Stimulated activated CD4-positive, alpha-beta T cell treated with anti-CD3 and anti-CD28 coated beads, Interleukin-2, amount 100 ng/mL, for 48 hours (primary cell): ENCODE data around the gene PODN.

ENCODE experiments used
- DNase-seq, 2 donors: peaks; one replicate each; pipeline ENCODE4 v3.0.0-alpha.2; 2020

PODN gene

GRCh38 chr1:53091841-53092645 is 30.0 kb downstream of the PODN start:
- no peak for DNase-seq

DNA sequence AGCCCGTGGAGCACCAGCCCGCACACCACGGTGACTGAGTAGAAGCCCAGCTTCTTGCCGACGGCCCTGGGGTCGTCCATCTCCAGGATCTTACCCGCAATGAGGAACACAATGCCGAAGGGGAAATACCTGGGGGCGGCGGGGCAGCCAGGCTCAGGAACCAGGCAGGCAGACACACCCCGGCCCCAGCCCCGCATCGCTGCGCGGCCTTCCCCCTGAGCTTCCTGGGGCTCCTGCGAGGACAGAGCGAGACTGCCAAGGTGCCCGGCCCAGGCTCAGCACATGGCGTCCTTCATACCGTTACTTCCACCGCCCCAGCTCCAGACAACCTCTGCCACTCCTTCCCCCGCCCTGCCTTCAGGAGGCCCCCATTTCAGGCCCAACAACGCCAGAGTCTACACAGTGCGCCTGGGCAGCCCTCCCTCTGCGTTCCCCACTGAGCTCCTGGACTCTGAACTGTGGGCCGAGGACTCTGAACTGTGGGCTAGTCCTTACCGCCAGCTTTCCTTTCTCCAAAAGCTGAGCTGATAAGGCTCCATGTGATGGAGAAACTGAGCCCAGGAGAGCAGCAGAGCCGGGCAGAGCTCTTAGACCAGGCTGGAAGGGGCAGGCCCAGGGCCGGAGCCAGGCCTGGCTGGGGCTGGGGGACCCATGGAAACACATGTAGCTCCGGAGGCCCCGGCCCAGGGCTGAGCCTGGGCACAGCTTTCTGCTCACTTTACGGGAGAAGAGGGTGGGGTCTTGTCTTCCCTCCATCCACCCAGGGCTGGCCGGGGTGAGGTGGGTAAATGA is 30.8 kb downstream of the PODN start:
- DNase-seq: no peak

DNA sequence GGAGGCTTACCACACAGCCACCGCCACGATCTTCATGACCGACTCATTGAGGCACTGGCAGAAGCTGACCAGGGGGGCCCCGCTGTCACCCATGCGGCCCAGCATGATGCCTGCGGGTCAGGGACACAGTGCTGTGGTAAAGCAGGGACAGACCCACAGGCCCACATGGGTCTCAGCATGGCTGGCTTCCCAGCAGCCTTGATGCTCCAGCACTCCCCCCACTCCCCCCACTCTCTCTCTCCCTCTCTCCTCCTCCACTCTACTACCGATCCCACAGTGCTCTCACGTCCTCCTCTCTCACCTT is 31.4 kb downstream of the PODN start:
- DNase-seq: no peak

DNA sequence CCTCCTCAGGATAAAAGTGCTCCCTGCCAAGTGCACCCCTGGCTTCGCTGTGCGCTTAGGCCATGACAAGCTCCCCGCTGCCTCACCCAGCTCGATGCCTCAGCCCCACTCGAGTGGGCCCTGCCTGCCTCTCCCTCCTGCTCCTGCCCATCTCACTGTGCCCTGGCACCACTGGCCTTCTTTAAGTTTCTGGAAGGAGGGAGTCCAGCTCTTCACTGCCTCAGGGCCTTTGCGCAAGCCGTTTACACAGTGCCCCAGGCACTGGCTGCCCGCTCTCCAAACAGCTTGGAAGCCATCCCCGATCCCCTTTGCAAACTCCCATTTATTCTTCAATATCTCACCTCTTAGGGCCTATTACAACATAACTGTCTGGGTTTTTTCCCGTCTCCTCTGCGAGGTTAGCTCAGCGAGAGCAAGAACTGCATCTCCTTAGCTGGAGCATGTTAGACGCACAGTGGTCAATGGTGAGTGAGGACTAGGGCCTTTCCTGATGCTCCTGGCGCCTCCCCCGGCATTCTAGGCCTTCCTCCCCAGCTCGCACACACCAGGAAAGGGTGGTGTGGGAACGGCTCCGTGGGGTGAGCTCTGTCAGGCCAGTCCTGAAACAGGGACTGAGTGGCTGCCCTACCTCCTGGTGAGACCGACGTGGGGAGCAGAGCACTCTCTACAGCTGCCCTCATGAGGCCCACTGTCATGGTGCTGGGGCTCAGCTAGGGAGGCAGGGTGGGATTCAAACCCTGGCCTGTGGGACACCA is 31.9 kb downstream of the PODN start:
- DNase-seq: no peak

GRCh38 chr1:53094533-53094919 is 32.5 kb downstream of the PODN start:
- no peak for DNase-seq

DNA sequence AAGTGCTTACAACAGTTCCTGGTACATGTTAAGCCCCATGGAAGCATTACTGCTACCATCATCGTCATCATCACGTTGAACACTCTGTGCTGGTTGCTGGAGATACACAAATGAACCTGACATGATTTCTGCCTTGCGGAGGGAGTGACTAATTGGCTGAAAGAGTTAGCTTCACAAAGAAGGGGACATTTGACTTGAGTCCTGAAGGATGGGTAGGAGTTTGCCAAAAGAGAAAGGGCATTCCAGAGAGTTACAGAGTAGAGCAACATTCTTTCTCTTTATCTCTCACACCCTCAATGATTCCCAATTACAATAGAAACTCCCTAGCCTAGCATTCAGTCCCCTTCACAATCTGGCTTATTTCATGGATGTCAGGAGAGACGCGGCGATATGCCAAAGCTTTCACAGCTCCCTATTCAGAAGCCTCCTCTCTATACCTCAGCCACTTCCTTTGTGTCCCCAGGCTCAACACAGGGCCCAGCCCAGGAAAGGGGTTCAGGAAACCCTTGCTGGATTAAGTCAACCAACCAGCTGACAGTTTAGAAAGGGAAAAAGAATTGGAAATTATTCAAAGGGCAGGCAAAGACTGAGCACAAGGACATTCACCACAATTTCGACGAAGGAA is 42.4 kb downstream of the PODN start:
- DNase-seq: no peak

- DNase-seq: no peak
These were observed 45.1 kb downstream of the PODN start for GRCh38 chr1:53107090-53107489.

DNA sequence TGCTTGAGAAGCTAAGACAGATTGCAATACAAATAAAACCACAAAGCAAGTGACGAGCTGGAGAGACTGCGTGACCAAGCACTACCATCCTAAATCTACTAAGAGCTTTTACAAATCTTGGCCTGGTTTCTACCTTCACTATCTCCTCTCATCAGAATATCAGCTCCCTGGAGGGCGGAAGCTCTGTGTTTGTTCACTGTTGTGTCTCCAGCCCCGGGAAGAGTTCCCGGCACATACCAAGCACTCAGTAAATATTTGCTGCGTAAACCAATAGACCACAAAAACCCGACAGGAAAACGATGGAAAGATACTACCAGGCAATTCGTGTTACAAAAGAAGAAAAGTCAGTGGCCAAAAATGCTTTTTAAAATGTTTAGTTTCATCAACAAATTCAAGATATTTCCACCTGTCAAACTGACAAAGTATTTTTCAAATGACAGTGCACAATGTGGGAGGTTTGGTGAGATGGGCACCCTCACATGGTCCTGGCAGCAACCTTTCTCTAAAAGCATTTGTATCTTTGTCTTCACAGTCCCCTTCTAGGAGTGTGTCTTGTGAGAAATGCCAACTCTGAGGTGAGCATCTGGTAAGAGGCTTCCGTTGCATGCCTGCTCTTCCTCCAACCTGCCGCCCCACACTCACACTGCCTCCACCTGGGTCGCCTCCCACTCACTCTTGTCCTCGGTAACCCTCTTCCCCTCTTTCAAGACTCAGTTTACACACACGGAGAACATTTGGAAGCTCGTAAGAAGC is 45.7 kb downstream of the PODN start:
- DNase-seq: no peak

DNA sequence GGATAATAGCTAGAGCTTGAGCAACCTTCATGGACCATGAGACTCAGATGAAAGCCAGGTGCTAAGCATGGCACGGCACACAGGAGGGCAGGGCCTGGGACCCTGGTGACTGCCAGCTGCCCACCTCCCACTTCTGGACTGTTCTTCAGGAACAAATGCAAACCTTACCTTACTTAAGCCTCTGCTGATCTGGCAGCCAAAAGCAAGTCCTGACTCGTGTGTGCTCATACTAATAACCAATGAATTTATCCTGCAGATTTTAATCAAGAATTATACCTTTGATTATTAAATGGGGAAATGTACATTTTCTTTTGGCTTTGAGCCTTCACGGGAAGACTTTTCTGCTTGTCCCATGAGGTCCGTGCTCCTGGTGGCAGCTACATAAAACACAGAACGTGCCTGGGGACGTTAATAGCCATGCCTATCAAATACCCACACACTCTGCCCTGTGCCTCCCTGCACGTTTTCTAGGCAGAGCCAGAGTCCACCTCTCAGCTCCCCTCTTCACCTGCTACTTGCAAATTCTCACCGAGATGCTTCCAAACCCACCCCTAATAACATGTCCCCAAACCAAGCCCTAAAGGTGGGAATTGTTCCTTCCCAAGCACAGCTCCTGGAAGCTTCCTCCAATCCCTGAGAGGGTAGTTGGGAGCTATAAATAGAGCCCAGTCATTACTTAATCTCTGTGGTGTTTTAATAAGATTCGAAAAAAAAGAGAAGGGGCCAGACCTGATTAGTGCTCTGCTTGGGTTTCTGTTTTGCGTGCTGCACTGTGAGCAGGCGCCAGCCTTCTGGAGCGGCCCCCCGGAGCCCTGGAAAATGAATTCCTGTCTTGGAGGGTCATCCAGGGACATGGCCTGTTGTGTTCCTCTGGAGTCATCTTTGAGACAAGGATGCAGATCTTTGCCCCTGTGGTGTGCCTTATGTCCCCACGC is 46.9 kb downstream of the PODN start:
- DNase-seq: no peak

GRCh38 chr1:53110370-53111072 is 48.5 kb downstream of the PODN start:
- DNase-seq: peak in 1 of 2 donors; percentile 34

DNA sequence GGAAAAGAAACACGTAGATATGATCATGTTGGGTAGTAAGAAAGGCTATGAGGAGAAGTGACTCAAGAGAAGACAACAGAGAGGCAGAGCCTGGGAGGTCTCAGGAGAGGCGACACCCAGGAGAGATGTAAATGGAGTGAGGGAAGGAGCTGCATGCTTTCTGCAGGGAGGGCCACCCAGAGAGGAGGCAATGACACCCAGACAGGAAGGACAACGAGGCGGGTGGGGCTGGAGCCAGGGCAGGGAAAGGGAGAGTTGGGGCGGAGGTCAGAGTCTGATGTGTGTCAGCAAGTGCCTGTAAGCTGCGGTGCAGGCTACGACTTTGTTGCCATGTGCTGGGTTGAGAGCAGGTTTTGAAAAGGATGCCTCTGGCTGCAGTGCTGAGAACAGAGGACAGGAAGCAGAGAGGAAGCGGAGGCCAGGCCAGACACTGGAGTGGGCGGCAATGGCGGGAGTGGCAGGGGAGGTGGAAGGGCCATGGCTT is 49.1 kb downstream of the PODN start:
- peak in 1 of 2 donors; percentile 2 for DNase-seq

DNA sequence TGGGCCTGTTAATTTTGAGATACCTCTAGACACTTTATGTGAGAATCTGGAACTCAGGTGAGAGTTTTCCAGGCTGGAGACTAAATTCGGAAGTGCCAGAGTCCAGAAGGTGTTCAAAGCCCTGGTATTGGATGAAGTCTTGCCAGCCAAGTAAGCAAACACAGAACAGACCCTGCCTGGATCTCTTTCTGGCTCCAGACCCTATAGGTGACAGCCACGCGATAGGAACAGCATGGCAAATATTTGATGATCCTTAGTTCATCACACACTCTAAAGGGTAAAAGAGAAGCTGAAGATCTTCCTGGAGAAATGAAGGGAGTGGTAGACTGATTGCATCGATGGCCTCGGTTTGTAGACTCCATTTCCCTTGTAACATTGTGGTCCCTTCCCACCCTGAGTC is 49.7 kb downstream of the PODN start:
- DNase-seq: no peak

- no peak for DNase-seq
These were observed 50.3 kb downstream of the PODN start for GRCh38 chr1:53112271-53112774.

GRCh38 chr1:53112861-53113260 is 50.8 kb downstream of the PODN start:
- DNase-seq: no peak

DNA sequence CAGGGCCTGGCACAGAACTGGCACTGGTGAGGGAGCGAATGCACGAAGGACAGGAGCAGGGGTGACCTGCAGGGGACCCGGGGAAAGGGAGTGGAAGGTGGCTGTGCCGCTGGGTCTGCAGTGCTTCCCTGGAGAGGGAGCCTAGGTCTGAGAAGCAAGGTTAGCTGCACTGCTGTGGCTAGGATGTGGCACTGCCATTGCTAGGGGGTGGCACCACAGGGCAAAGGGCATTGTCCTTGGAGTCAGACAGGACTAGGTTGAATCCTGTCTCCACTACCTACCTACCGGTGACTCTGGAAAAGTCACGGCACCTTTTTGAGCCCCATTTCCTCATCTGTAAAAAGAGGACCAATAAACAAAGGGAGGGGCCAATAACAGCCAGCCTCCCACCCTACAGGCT is 52.1 kb downstream of the PODN start:
- no peak for DNase-seq

DNA sequence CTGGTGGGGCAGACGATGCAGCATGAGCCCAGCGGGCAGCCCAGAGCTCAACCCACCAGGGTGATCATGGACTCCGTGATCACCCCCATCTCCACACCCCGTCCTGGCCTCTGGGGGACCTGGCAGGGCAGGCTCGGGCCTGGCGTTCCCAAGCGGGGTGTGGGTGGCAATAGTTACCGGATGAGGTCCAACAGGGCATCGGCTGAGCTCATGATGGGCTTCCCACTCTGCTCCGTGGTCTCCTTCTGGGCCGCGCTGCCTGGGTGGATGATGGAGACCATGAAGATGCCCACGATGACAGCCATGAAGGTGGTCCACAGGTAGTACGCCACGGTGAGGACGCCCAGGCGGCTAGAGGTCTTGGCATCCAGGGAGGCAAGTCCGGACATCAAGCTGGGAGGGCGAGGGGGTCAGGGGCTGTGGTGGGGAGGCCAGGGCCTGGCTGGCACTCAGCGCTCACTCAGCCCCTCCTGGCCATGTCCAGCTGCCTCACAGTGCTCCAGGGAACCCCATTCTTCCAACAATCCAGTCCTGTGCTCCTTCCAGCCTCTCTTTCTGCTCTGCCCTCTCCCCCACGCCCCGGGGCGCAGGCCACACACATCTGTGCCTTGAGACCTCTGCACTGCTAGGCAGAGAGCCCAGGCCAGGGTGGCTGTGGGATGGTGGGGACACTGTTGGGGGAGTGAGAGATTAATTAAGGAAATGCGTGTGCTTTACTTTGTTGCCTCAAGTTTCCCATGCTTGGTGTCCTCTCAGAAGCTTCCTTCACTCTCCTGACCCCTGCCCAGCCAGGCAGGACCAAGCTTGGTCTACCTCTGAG is 52.8 kb downstream of the PODN start:
- DNase-seq: no peak

- no peak for DNase-seq
These were observed 53.6 kb downstream of the PODN start for GRCh38 chr1:53115403-53116306.

DNA sequence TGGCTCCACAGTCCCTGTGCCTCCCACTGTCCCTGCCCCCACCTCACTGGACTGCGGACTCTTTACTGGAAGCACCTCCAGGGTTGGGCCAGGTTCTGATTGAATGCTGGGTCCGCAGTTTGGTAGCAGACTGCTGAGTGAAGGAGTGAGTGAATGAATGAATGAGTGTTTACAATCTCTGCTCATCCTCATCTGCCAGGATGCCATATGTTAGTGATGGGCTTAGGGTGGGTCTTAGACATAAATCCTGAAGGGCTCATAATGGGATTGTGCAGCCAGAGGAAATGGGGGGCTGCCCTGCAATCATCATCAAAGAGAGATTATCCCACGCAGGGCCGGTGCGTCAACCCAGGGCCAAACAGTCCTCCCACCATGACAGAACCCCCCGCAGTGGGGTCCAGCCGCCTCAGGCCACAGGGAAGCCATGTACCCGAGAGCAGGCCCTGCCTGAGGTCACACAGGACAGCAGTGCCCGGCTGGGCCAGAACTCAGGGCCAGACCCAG is 54.3 kb downstream of the PODN start:
- DNase-seq: no peak
